WTC11 (cell line): Measurements from ENCODE around the gene SUN2.

Source experiments
- NFYB ChIP-seq: sonication (generic); formaldehyde crosslinking; conservative IDR thresholded peaks from 2 replicates; pipeline ENCODE4 v1.8.0; 2022; ENCODE audit warnings: low read depth, missing genetic modification reagents
- TF ChIP-seq, protein P1 (sequence below): fragments of 200-600 bp; IDR thresholded peaks from 2 replicates; pipeline ENCODE4 v1.8.0; 2022; ENCODE audit warnings: antibody characterized with exemption

DNA sequence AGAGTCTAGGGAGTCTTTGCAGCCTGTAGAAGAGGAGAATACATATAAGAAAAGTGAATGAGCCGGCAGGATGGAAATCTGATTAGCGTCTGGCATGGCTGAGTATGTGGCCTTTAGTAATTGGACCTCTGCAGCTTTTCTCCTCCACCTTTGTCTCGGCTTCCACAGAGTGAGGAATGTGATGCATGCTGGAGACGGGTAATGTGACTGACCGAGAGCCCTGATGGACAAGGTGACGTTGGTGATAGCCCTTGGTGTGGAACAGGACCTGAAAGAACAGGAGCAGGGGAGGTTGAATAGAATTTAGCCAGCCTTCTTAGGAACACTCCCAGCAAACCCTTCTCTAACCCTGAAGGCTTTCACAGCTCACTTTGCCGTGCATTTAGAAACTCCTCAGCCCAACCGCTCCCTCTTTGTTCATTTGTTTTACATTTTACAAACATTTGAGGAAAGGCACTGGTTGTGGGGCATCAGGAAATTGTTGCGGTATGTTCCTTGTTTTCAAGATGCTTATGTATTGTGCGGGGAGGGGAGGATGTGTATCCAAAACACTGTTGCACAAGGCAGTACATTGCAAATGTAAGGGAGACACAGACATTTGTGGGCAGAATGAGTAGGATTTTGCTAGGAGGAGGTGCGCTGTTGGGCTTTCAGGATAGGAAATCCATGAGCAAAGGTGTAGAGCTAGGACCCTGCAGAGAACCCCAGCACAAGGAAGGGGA lies 43.2 kb downstream of the SUN2 start:
- no peak for TF ChIP-seq NFYB (CRISPR knock-in tag)
- TF ChIP-seq, protein P1, sequence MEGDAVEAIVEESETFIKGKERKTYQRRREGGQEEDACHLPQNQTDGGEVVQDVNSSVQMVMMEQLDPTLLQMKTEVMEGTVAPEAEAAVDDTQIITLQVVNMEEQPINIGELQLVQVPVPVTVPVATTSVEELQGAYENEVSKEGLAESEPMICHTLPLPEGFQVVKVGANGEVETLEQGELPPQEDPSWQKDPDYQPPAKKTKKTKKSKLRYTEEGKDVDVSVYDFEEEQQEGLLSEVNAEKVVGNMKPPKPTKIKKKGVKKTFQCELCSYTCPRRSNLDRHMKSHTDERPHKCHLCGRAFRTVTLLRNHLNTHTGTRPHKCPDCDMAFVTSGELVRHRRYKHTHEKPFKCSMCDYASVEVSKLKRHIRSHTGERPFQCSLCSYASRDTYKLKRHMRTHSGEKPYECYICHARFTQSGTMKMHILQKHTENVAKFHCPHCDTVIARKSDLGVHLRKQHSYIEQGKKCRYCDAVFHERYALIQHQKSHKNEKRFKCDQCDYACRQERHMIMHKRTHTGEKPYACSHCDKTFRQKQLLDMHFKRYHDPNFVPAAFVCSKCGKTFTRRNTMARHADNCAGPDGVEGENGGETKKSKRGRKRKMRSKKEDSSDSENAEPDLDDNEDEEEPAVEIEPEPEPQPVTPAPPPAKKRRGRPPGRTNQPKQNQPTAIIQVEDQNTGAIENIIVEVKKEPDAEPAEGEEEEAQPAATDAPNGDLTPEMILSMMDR: no peak
